ENCODE measurements around the gene DAB1. TPM values are rescaled to one million over a fixed set of nuclear protein-coding genes. Genes with fewer than 3 reads are reported as not detected.

DAB1 gene
- polyA plus RNA-seq, 1 donor, result 5.6 TPM

- DNase-seq, result no peak
Measured at GRCh38 chr1:57017200-57017599, 406.7 kb downstream of the DAB1 start.

GRCh38 chr1:57015071-57015470 lies 408.8 kb downstream of the DAB1 start:
- no peak for DNase-seq

- DNase-seq, result no peak
Measured at GRCh38 chr1:57013522-57013921, 410.3 kb downstream of the DAB1 start.

GRCh38 chr1:57012315-57012714 lies 411.5 kb downstream of the DAB1 start:
- no peak for DNase-seq

- DNase-seq, result no peak
Measured at GRCh38 chr1:57010511-57010910, 413.3 kb downstream of the DAB1 start.

GRCh38 chr1:57007948-57008347 lies 415.9 kb downstream of the DAB1 start:
- DNase-seq, result no peak

- no peak for DNase-seq
Measured at GRCh38 chr1:57007472-57007871, 416.4 kb downstream of the DAB1 start.

GRCh38 chr1:57003398-57004139 lies 420.3 kb downstream of the DAB1 start:
- DNase-seq, result no peak

GRCh38 chr1:56995414-56996100 lies 428.3 kb downstream of the DAB1 start:
- no peak for DNase-seq

- no peak for DNase-seq
Measured at GRCh38 chr1:56993475-56993874, 430.4 kb downstream of the DAB1 start.

- DNase-seq, result no peak
Measured at GRCh38 chr1:56992318-56993125, 431.3 kb downstream of the DAB1 start.

GRCh38 chr1:56991576-56991975 lies 432.3 kb downstream of the DAB1 start:
- DNase-seq, result no peak

- DNase-seq, result no peak
Measured at GRCh38 chr1:56986397-56986796, 437.5 kb downstream of the DAB1 start.

GRCh38 chr1:56985857-56986256 lies 438.0 kb downstream of the DAB1 start:
- DNase-seq, result no peak

- no peak for DNase-seq
Measured at GRCh38 chr1:56983484-56983883, 440.4 kb downstream of the DAB1 start.

GRCh38 chr1:56979986-56980755 lies 443.7 kb downstream of the DAB1 start:
- peak; percentile 13 for DNase-seq

- no peak for DNase-seq
Measured at GRCh38 chr1:56978819-56979218, 445.0 kb downstream of the DAB1 start.

- no peak for DNase-seq
Measured at GRCh38 chr1:56977910-56978309, 445.9 kb downstream of the DAB1 start.

- no peak for DNase-seq
Measured at GRCh38 chr1:56975446-56975845, 448.4 kb downstream of the DAB1 start.

- no peak for DNase-seq
Measured at GRCh38 chr1:56973923-56974742, 449.7 kb downstream of the DAB1 start.

GRCh38 chr1:56972976-56973375 lies 450.9 kb downstream of the DAB1 start:
- DNase-seq, result no peak

- DNase-seq, result no peak
Measured at GRCh38 chr1:56970280-56970679, 453.6 kb downstream of the DAB1 start.
